SU-DHL-6 (cell line): ENCODE data around the gene LRRFIP2.

Experiments used
- H2AFZ ChIP-seq: fragments of 200-600 bp; sonication (generic); 2 replicates; pipeline ENCODE4 v1.6.1; 2014; ENCODE audit warnings: low read depth, mild to moderate bottlenecking, moderate library complexity, mixed read lengths, antibody characterized with exemption, low read length; ENCODE audit not compliant: severe bottlenecking
- H3F3A ChIP-seq: fragments of 200-600 bp; shearing (Covaris generic); 2 replicates; pipeline ENCODE4 v1.6.0; 2016; ENCODE audit warnings: antibody characterized with exemption, mild to moderate bottlenecking; ENCODE audit not compliant: insufficient read depth
- H3K27ac ChIP-seq: fragments of 200-600 bp; sonication (generic); 2 replicates; pipeline ENCODE4 v1.5.1; 2016; ENCODE audit warnings: low read depth, mild to moderate bottlenecking, low read length, moderate library complexity, mixed read lengths
- H3K27me3 ChIP-seq: fragments of 200-600 bp; sonication (generic), shearing (Covaris generic); 2 replicates; pipeline ENCODE4 v1.6.0; 2014; ENCODE audit warnings: mild to moderate bottlenecking, low read length
- H3K36me3 ChIP-seq: fragments of 200-600 bp; sonication (generic); 2 replicates; pipeline ENCODE4 v1.6.1; 2014; ENCODE audit warnings: mild to moderate bottlenecking, low read length, mixed read lengths
- H3K4me2 ChIP-seq: fragments of 300-600, 200-600 bp; shearing (Covaris generic), sonication (generic); 2 replicates; pipeline ENCODE4 v1.6.0; 2014; ENCODE audit warnings: low read length, low read depth, mild to moderate bottlenecking; ENCODE audit not compliant: poor library complexity, severe bottlenecking
- H3K4me3 ChIP-seq: fragments of 200-600 bp; sonication (generic); 2 replicates; pipeline ENCODE4 v1.5.1; 2014; ENCODE audit warnings: antibody characterized with exemption, low read length, mild to moderate bottlenecking, mixed read lengths; ENCODE audit not compliant: insufficient read depth, poor library complexity, severe bottlenecking
- H3K79me2 ChIP-seq: fragments of 200-600 bp; sonication (generic); 2 replicates; pipeline ENCODE4 v1.6.1; 2014; ENCODE audit warnings: mild to moderate bottlenecking, low read length, moderate library complexity; ENCODE audit not compliant: insufficient read depth
- H3K9ac ChIP-seq: fragments of 200-600 bp; sonication (generic); 2 replicates; pipeline ENCODE4 v1.7.0; 2014; ENCODE audit warnings: mild to moderate bottlenecking, low read length
- H3K9me2 ChIP-seq: fragments of 200-600 bp; sonication (generic); replicated peaks from 2 replicates; pipeline ENCODE4 v1.6.1; 2014; ENCODE audit warnings: low read length; ENCODE audit not compliant: insufficient read depth
- H3K9me3 ChIP-seq: fragments of 200-600 bp; sonication (generic); 2 replicates; pipeline ENCODE4 v1.6.1; 2014; ENCODE audit warnings: low read length, mixed read lengths; ENCODE audit not compliant: insufficient read depth
- H4K20me1 ChIP-seq: fragments of 200-600 bp; sonication (generic); 2 replicates; pipeline ENCODE4 v1.6.1; 2014; ENCODE audit warnings: low read depth, mild to moderate bottlenecking, antibody characterized with exemption, low read length, moderate library complexity, mixed read lengths
- CTCF ChIP-seq: fragments of 200-600 bp; sonication (generic); IDR thresholded peaks from one replicate; pipeline ENCODE4 v1.5.1; 2017; ENCODE audit warnings: antibody characterized with exemption, mild to moderate bottlenecking, low read length, moderate library complexity; ENCODE audit not compliant: insufficient read depth, poor library complexity, severe bottlenecking
- EZH2phosphoT487 ChIP-seq: fragments of 200-600 bp; sonication (generic), shearing (Covaris generic); conservative IDR thresholded peaks from 2 replicates; pipeline ENCODE4 v1.6.1; 2018; ENCODE audit warnings: mild to moderate bottlenecking, antibody characterized with exemption, low read length, moderate library complexity, mixed read lengths

Gene LRRFIP2

GRCh38 chr3:37183375-37183831, 9.0 kb upstream of the LRRFIP2 start:
- H3K4me2 ChIP-seq = no peak overlapping the region
- no peak overlapping the region for H3K9ac ChIP-seq
- H4K20me1 ChIP-seq = no peaks in the 10 kb centered on the region; the same call in 1 of the 2 replicates
- no peak for TF ChIP-seq EZH2phosphoT487
- TF ChIP-seq CTCF = no peak
- H3K4me3 ChIP-seq = no peak overlapping the region
- H3K36me3 ChIP-seq = no peaks in the 10 kb centered on the region
- H3K27me3 ChIP-seq = no peaks in the 10 kb centered on the region
- H3K79me2 ChIP-seq = 0 out of 2 replicates have a peak, but pooled peaks cover 10% of the 10 kb centered on the region
- H2AFZ ChIP-seq = no peak overlapping the region
- no peak overlapping the region for H3K27ac ChIP-seq
- H3K9me2 ChIP-seq = no peaks in the 10 kb centered on the region
- H3F3A ChIP-seq = no peaks in the 10 kb centered on the region
- H3K9me3 ChIP-seq = no peaks in the 10 kb centered on the region

DNA sequence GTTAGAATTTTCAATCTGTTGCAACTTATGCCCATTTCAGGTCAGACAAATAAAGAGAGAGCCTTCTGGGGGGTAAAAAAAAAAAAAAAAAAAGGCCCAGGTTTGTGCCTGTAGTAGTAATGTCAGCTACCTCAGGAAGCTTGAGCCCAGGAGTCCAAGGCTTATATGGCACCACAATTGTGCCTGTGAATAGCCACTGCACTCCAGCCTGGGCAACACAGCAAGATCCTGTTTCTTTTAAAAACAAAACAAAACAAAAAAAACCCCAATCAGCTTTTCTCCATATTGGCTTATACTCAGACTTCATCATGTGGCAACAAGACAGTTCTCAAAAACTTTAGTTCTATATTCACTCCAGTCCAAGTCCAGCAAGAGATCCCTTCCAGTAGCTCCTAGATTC, 8.4 kb upstream of the LRRFIP2 start:
- no peak overlapping the region for H2AFZ ChIP-seq
- H3K27ac ChIP-seq = no peak overlapping the region

DNA sequence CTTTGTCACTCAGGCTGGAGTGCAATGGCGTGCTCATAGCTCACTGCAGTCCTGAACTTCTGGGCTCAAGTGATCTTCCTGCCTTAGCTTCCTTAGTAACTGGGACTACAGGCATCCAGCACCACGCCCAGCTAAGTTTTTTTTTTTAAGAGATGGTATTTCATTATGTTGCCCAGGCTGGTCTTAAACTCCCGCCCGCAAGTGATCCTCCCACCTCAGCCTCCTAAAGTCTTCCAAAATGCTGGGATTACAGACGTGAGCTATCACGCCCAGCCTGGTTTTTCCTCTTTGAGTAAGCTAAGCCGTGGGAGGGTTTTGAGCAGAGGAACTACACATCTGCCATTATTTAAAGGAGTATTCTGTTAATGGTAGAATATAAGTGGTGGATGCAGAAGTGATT, 7.4 kb upstream of the LRRFIP2 start:
- H3K27ac ChIP-seq = no peak overlapping the region
- H3K9ac ChIP-seq = no peak overlapping the region
- TF ChIP-seq CTCF (no peak), EZH2phosphoT487 (no peak)
- no peak overlapping the region for H3K4me3 ChIP-seq
- H3K36me3 ChIP-seq = no peaks in the 10 kb centered on the region
- H3K79me2 ChIP-seq = peaks cover 25% of the 10 kb centered on the region
- no peaks in the 10 kb centered on the region; the same call in 1 of the 2 replicates for H4K20me1 ChIP-seq
- H3K27me3 ChIP-seq = no peaks in the 10 kb centered on the region
- H3K9me3 ChIP-seq = no peaks in the 10 kb centered on the region
- H3K9me2 ChIP-seq = no peaks in the 10 kb centered on the region
- no peak overlapping the region for H3K4me2 ChIP-seq
- H2AFZ ChIP-seq = no peak overlapping the region
- no peaks in the 10 kb centered on the region for H3F3A ChIP-seq

More for the DNA sequence above, 8.4 kb upstream of the LRRFIP2 start:
- Histone ChIP-seq H4K20me1 (no peaks in the 10 kb centered on the region; the same call in 1 of the 2 replicates), H3K9me2 (no peaks in the 10 kb centered on the region), H3K9me3 (no peaks in the 10 kb centered on the region), H3F3A (no peaks in the 10 kb centered on the region), H3K4me2 (no peak overlapping the region), H3K27me3 (no peaks in the 10 kb centered on the region), H3K36me3 (no peaks in the 10 kb centered on the region), H3K4me3 (no peak overlapping the region), H3K9ac (no peak overlapping the region), H3K79me2 (peaks cover 16% of the 10 kb centered on the region)
- no peak for TF ChIP-seq CTCF
- TF ChIP-seq EZH2phosphoT487 = no peak
